RCC 7860 (cell line): ENCODE data around the gene STK17B.
"Not testable (repeated sequence)": the region's sequence is repeated elsewhere in the genome, so short reads cannot be mapped to it uniquely, and the experiment has no call there.

Experiments used
- DNase-seq: peaks from one replicate; pipeline ENCODE4 v3.0.0-alpha.2; 2015; ENCODE audit warnings: low spot score
- FAIRE-seq: peaks from 2 replicates; lab custom pipeline; 2012; peaks lifted over from hg19 to GRCh38; lab: Jason Lieb, UNC

Gene STK17B

DNA sequence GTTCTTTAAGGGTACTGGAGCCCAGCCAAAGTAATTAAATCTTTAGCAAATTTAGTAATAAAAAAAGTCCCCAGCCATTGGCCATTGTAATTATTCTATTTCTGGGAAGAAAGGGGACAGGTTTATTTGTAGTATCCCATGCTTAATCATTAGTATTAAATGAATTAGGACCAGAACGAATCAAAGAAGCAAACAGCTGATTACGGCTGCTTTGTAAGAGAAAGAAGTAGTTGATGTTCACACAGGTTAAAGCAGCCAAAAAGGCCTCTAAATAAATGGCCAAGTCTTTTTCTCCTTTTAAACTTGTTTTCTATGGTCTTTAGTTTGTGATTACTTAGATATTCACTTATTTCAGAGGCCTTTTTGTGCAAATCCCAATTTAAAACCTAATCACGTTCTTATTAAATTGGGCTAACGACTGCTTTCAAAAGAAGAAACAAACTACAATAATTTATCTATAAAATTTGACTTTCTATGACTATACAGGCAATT is 54.1 kb downstream of the STK17B start:
- FAIRE-seq (no peak), DNase-seq (no peak)

DNA sequence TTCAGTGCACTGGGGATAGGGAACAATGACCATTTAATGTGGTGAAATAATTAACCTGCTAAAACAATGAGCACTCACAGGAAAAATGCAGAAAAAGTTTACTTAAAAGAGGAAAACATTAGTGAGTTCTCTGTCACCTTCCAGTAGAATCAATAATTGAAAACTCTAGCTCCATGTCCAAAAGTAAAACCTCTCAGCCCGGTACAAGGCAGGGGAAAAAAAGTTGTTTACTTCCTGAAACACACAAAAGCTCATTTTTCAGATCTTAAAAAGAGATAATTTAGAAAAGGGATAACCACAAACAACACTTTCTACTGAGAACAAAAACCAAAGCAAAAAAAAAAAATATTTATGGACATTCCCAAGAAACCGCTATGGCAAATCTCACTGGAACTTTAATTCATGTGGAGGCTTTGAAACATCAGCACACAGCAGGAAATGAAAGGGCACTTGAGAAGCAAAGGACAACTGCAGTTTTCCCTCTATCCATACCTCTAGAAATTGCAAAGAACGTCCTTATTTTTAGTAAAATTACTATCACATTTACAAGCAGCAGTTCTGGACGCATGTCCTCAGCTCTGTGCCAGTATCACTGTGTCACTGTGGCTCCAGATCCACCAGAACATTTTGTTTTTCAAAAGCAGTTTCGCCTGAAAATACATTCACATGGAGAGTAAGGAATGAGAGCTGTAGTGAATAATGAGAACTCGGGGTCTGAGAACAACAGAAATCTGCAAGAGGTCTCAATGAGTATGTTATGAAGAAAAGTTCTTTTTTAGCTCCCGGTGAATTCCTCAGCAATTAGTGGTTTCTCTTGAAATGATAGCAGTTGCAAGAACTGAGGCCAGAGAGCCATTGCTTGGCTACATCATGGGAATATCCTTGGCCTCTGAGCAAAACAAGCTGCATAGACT is 58.1 kb downstream of the STK17B start:
- FAIRE-seq: peak; percentile 24

DNA sequence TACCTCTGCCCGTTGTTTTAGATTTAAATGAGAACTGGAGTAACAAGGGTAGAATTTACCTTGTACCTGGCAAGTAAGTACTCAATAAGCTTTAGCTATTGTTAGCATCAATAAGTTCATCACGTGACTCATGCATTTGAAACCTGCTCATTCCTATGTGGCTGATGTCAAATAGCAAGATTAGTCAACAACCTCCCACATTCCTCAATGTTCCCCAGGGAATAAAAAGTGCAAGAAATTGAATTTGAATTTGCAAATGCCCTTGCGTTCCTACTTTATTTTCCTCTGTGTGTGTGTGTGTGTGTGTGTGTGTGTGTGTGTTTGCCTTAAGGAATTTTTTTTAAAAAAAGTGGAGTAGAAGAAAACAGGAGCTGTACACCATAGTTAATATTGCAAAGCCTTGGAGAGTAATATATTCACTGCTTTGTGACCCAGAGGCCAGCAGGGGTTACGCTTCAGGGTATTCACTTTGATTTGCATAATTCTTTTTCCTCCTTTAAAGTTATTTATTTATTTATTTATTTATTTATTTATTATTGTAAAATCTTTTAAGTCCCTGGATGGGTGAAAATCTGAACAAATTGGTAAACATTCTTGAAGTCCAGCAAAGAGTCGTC is 58.9 kb downstream of the STK17B start:
- FAIRE-seq (no peak), DNase-seq (peak; percentile 37)

More for the DNA sequence above, 58.1 kb downstream of the STK17B start:
- DNase-seq: no peak

DNA sequence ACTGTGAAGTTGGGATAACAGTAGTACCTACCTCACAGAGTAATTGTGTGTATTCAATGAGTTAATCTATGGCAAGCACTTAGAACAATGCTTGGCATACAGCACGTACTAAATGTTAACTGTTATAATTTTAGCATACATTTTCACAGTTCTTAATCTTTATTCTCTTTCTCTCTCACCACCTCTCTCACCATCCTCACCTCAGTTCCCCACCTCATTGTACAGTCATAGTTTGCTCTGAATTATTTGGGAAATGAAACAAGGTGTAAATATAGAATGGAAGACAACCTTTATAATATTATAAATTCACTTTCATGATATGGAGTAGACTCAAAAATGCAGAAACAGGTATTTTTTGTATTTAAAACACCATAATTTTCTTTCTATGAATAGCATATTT is 62.8 kb downstream of the STK17B start:
- FAIRE-seq (no peak), DNase-seq (no peak)

- FAIRE-seq (no peak), DNase-seq (no peak)
Observed at GRCh38 chr2:196105951-196106350, 65.4 kb downstream of the STK17B start.

GRCh38 chr2:196104066-196104465 is 67.3 kb downstream of the STK17B start:
- FAIRE-seq: peak; percentile 80

DNA sequence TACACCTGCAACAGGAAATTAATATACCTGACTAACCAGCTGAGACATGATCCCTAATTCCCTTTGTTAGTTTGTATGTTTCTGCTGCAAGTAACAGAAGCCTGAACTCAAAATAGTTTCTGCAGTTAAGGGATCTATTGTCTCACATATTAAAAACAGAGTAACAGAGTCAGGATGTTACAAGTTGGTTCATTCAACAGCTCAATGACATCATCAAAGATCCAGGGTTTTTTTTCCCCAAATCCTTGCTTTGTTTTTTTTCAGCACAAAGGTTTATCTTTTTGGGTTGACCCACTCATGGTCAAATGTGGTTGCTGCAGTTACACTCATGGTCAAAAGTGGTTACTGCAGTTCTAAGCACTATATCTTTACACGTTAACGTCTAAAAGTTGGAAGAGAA is 67.8 kb downstream of the STK17B start:
- no peak for FAIRE-seq

More at GRCh38 chr2:196104066-196104465, 67.3 kb downstream of the STK17B start:
- DNase-seq: peak; percentile 48

DNA sequence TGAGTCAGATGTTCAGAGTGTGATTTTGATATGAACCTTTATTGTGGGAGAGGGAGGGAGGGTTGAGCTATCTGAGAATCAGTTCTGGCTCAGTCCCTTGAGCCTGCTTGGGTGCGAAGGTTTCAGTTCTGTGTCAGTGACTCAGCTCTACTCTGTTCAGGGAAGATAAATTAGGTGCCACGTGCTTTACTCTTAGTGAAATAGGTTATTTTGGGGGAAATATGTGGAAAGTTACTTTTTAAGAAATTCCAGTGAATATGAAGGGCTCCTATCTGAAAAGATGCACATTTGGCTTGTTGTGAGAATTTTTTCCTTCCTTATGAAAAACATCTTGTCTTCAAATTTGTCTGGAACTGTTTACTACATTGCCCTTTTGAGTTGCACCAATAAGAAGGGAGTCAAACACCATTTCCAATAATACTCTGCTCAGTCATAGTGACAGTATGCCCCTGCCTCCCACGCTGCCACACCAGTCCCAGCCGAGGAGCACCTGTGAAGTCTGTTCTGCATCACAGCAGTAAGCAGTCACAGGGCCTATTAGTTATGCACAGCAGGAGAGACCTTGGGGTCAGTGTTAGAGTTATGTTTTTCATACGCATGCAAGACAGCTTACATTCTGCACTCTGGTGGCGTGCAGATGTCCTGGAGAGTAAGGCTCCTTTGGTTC is 69.9 kb downstream of the STK17B start:
- no peak for DNase-seq
- no peak for FAIRE-seq

More for the DNA sequence above, 67.8 kb downstream of the STK17B start:
- DNase-seq: no peak

- DNase-seq (no peak), FAIRE-seq (no peak)
Observed at GRCh38 chr2:196099916-196100315, 71.5 kb downstream of the STK17B start.

GRCh38 chr2:196097864-196098660 is 73.3 kb downstream of the STK17B start:
- FAIRE-seq: no peak
- DNase-seq: no peak

GRCh38 chr2:196096982-196097745 is 74.2 kb downstream of the STK17B start:
- FAIRE-seq: no peak

GRCh38 chr2:196096264-196096663 is 75.1 kb downstream of the STK17B start:
- no peak for DNase-seq
- no peak for FAIRE-seq

More at GRCh38 chr2:196096982-196097745, 74.2 kb downstream of the STK17B start:
- no peak for DNase-seq

DNA sequence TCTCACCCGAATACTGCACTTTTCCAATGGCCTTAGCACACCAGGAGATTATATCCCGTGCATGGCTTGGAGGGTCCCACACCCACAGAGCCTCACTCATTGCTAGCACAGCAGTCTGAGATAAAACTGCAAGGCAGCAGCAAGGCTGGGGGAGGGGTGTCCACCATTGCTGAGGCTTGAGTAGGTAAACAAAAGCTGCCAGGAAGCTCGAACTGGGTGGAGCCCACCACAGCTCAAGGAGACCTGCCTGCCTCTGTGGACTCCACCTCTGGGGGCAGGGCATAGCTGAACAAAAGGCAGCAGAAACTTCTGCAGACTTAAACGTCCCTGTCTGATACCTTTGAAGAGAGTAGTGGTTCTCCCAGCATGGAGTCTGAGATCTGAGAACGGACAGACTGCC is 81.9 kb downstream of the STK17B start:
- DNase-seq, FAIRE-seq: not testable (repeated sequence)

DNA sequence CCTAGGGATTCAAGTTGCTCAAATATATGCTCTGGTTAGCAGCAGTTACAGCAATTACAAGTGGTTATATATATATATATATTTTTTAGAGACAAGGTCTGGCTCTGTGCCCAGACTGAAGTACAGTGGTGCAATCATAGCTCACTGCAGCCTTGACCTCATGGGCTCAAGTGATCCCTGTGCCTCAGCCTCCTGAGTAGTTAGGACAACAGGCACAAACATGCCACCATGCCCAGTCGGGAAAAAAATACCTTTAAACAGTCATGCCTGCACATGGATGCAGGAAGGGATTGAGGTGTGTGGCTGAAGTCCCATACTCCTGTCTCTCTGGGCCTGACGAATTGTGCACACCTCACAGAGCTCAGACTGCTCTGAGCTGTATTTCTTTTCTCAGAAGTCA is 83.2 kb downstream of the STK17B start:
- DNase-seq (no peak), FAIRE-seq (no peak)

GRCh38 chr2:196086517-196087368 is 84.6 kb downstream of the STK17B start:
- FAIRE-seq: no peak
- no peak for DNase-seq

GRCh38 chr2:196083601-196084000 is 87.8 kb downstream of the STK17B start:
- no peak for FAIRE-seq
- no peak for DNase-seq
